Lower lobe of right lung (tissue), 2 donors: ENCODE measurements around the gene FBN1. TPM values are rescaled to one million over a fixed set of nuclear protein-coding genes. Genes with fewer than 3 reads are reported as not detected.

Experiments
- ATAC-seq, 2 donors: fragments of 200-7000 bp; cut with Tn5 transposase; one replicate each; pipeline ENCODE4 v1.9.1; 2020 to 2022; ENCODE audit warnings: mild to moderate bottlenecking in 2 of 2, moderate library complexity in 2 of 2
- DNase-seq: peaks from one replicate; pipeline ENCODE4 v3.0.0-alpha.2; 2020
- H3K27ac ChIP-seq: fragments of 200-600 bp; one replicate; pipeline ENCODE4 v1.8.0; 2022
- H3K27me3 ChIP-seq: fragments of 200-600 bp; one replicate; pipeline ENCODE4 v1.8.0; 2022; ENCODE audit warnings: low read depth
- H3K36me3 ChIP-seq: fragments of 200-600 bp; one replicate; pipeline ENCODE4 v1.8.0; 2022; ENCODE audit warnings: mild to moderate bottlenecking
- H3K4me1 ChIP-seq: fragments of 200-600 bp; one replicate; pipeline ENCODE4 v1.8.0; 2022
- H3K4me3 ChIP-seq: fragments of 200-600 bp; one replicate; pipeline ENCODE4 v1.8.0; 2022; ENCODE audit warnings: mild to moderate bottlenecking
- H3K9me3 ChIP-seq: fragments of 200-600 bp; one replicate; pipeline ENCODE4 v1.8.0; 2022
- intact Hi-C: fragments of 100-400 bp; cut with DNase I; formaldehyde crosslinking; loops from one replicate; pipeline ENCODE4 v1.11.0; 2022
- total RNA-seq: library from RNA; stranded (reverse); fragmentation: NEBNext Ultra II Directional; extraction: Animal tissue kit (Norgen Biotek cat#: 25700); gene quantifications from one replicate; pipeline ENCODE4 v1.2.1, GENCODE V29; 2021
- TF ChIP-seq, protein P1 (sequence below): fragments of 200-600 bp; IDR thresholded peaks from one replicate; pipeline ENCODE4 v1.8.0; 2022; ENCODE audit warnings: antibody characterized with exemption, mild to moderate bottlenecking
- donor health status: DM: no; HTN: yes; CAD: no; lungs with severe emphysema.

Gene FBN1
- total RNA-seq, 1 donor from 2014 or later = 75.3 TPM

DNA sequence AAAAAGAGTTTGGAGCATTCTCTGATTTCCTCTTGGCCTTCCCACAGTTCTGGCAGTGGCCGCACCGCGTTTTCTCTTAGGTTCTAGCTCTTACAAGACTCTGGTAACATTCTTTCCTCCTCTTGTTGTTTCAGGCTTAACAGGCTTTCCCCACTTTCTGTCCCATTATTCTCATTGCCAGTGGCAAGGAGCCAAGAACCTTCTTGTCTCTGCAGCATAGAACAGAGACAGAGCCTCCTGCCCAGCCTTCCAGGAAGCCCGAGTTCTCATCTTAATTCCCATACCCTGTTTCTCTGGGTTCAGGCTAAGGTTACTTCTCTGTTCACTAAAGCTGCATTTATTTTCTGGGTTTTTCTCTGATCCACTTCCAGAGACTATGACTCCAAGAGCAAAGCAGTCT is 253.2 kb downstream of the FBN1 start:
- ATAC-seq (peak; percentile 34 to 43), DNase-seq (no peak)
- peaks cover 26% of the 10 kb centered on the region for H3K4me1 ChIP-seq
- H3K27me3 ChIP-seq = no peaks in the 10 kb centered on the region
- H3K9me3 ChIP-seq = no peaks in the 10 kb centered on the region
- no peaks in the 10 kb centered on the region for H3K36me3 ChIP-seq
- H3K27ac ChIP-seq = peak overlapping the region; percentile 31
- no peak overlapping the region for H3K4me3 ChIP-seq
- TF ChIP-seq, protein P1, sequence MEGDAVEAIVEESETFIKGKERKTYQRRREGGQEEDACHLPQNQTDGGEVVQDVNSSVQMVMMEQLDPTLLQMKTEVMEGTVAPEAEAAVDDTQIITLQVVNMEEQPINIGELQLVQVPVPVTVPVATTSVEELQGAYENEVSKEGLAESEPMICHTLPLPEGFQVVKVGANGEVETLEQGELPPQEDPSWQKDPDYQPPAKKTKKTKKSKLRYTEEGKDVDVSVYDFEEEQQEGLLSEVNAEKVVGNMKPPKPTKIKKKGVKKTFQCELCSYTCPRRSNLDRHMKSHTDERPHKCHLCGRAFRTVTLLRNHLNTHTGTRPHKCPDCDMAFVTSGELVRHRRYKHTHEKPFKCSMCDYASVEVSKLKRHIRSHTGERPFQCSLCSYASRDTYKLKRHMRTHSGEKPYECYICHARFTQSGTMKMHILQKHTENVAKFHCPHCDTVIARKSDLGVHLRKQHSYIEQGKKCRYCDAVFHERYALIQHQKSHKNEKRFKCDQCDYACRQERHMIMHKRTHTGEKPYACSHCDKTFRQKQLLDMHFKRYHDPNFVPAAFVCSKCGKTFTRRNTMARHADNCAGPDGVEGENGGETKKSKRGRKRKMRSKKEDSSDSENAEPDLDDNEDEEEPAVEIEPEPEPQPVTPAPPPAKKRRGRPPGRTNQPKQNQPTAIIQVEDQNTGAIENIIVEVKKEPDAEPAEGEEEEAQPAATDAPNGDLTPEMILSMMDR = no peak
- intact Hi-C loops = no loop called here

- no peaks in the 10 kb centered on the region for H3K27me3 ChIP-seq
- no peaks in the 10 kb centered on the region for H3K36me3 ChIP-seq
- H3K9me3 ChIP-seq = no peaks in the 10 kb centered on the region
- H3K4me3 ChIP-seq = no peak overlapping the region
- peak overlapping the region; percentile 31 for H3K27ac ChIP-seq
- H3K4me1 ChIP-seq = peaks cover 26% of the 10 kb centered on the region
- DNase-seq (no peak), ATAC-seq (peak; percentile 45 to 57)
- TF ChIP-seq, protein P1 = no peak
- intact Hi-C loops = no loop called here
Measured at GRCh38 chr15:48391950-48392349, 253.6 kb downstream of the FBN1 start.

GRCh38 chr15:48389691-48390143 is 255.8 kb downstream of the FBN1 start:
- H3K9me3 ChIP-seq = no peaks in the 10 kb centered on the region
- no peak overlapping the region for H3K4me3 ChIP-seq
- H3K27ac ChIP-seq = no peak overlapping the region
- DNase-seq (no peak), ATAC-seq (no peak)
- peaks cover 15% of the 10 kb centered on the region for H3K4me1 ChIP-seq
- intact Hi-C loops = no loop called here
- TF ChIP-seq, protein P1 = no peak
- H3K36me3 ChIP-seq = no peaks in the 10 kb centered on the region
- H3K27me3 ChIP-seq = no peaks in the 10 kb centered on the region

GRCh38 chr15:48388910-48389309 is 256.6 kb downstream of the FBN1 start:
- ATAC-seq (no peak), DNase-seq (no peak)
- Histone ChIP-seq H3K9me3 (no peaks in the 10 kb centered on the region), H3K27me3 (no peaks in the 10 kb centered on the region), H3K4me3 (no peak overlapping the region), H3K4me1 (peaks cover 14% of the 10 kb centered on the region), H3K27ac (no peak overlapping the region), H3K36me3 (no peaks in the 10 kb centered on the region)
- intact Hi-C loops = no loop called here
- TF ChIP-seq, protein P1 = no peak

- no peaks in the 10 kb centered on the region for H3K9me3 ChIP-seq
- H3K27me3 ChIP-seq = no peaks in the 10 kb centered on the region
- no peak for DNase-seq
- no peak overlapping the region for H3K27ac ChIP-seq
- H3K36me3 ChIP-seq = no peaks in the 10 kb centered on the region
- TF ChIP-seq, protein P1 = no peak
- peaks cover 14% of the 10 kb centered on the region for H3K4me1 ChIP-seq
- intact Hi-C loops = no loop called here
- H3K4me3 ChIP-seq = no peak overlapping the region
- no peak for ATAC-seq
Measured at GRCh38 chr15:48388016-48388851, 257.3 kb downstream of the FBN1 start.
